DOHH2 (cell line): ENCODE measurements around the gene ATG4A.
A peak's percentile ranks its signal among the peaks of the same experiment; 100 is the strongest.

Source experiments
- H3F3A ChIP-seq: fragments of 200-600 bp; sonication (generic), shearing (Covaris generic); 2 replicates; pipeline ENCODE4 v1.6.0; 2016; ENCODE audit warnings: antibody characterized with exemption, mild to moderate bottlenecking; ENCODE audit not compliant: control insufficient read depth, insufficient read depth
- H3K27ac ChIP-seq: fragments of 200-600 bp; sonication (generic); 2 replicates; pipeline ENCODE4 v1.5.1; 2014; ENCODE audit warnings: low read depth, mild to moderate bottlenecking, low read length, moderate library complexity
- H3K27me3 ChIP-seq: fragments of 200-600 bp; sonication (generic); 2 replicates; pipeline ENCODE4 v1.6.1; 2014; ENCODE audit warnings: mild to moderate bottlenecking, low read length, mixed read lengths; ENCODE audit not compliant: control insufficient read depth
- H3K36me3 ChIP-seq: fragments of 200-600 bp; sonication (generic); 2 replicates; pipeline ENCODE4 v1.6.1; 2014; ENCODE audit warnings: mild to moderate bottlenecking, low read length, moderate library complexity, mixed read lengths; ENCODE audit not compliant: control insufficient read depth
- H3K4me1 ChIP-seq: fragments of 200-600 bp; sonication (generic); 2 replicates; pipeline ENCODE4 v1.6.1; 2014; ENCODE audit warnings: mild to moderate bottlenecking, low read length, mixed read lengths; ENCODE audit not compliant: control insufficient read depth
- H3K4me2 ChIP-seq: fragments of 200-600 bp; sonication (generic); 2 replicates; pipeline ENCODE4 v1.6.0; 2014; ENCODE audit warnings: mild to moderate bottlenecking, low read length, moderate library complexity
- H3K4me3 ChIP-seq: fragments of 200-600 bp; sonication (generic); 2 replicates; pipeline ENCODE4 v1.5.1; 2014; ENCODE audit warnings: mild to moderate bottlenecking, low read length, mixed read lengths
- H3K79me2 ChIP-seq: fragments of 200-600 bp; sonication (generic); 2 replicates; pipeline ENCODE4 v1.6.1; 2014; ENCODE audit warnings: mild to moderate bottlenecking, low read length, mixed read lengths; ENCODE audit not compliant: control insufficient read depth
- H3K9me2 ChIP-seq: fragments of 200-600 bp; sonication (generic); replicated peaks from 2 replicates; pipeline ENCODE4 v1.6.1; 2014; ENCODE audit warnings: mild to moderate bottlenecking, low read length, mixed read lengths; ENCODE audit not compliant: control insufficient read depth
- H3K9me3 ChIP-seq: fragments of 200-600 bp; sonication (generic); 2 replicates; pipeline ENCODE4 v1.6.1; 2014; ENCODE audit warnings: antibody characterized with exemption, low read length, mixed read lengths; ENCODE audit not compliant: control insufficient read depth, insufficient read depth
- H4K20me1 ChIP-seq: fragments of 200-600 bp; sonication (generic); 2 replicates; pipeline ENCODE4 v1.6.0; 2014; ENCODE audit warnings: low read depth, mild to moderate bottlenecking, antibody characterized with exemption, low read length, moderate library complexity; ENCODE audit not compliant: control insufficient read depth, insufficient read depth
- EZH2phosphoT487 ChIP-seq: fragments of 200-600 bp; sonication (generic); IDR thresholded peaks from 2 replicates; pipeline ENCODE4 v1.6.1; 2017; ENCODE audit warnings: borderline replicate concordance, mild to moderate bottlenecking, antibody characterized with exemption, low read length, moderate library complexity, mixed read lengths
- TF ChIP-seq, protein P1 (sequence below): fragments of 200-600 bp; sonication (generic); IDR thresholded peaks from one replicate; pipeline ENCODE4 v1.5.1; 2014; ENCODE audit warnings: antibody characterized with exemption, mild to moderate bottlenecking, low read depth, low read length; ENCODE audit not compliant: poor library complexity, severe bottlenecking

ATG4A gene

DNA sequence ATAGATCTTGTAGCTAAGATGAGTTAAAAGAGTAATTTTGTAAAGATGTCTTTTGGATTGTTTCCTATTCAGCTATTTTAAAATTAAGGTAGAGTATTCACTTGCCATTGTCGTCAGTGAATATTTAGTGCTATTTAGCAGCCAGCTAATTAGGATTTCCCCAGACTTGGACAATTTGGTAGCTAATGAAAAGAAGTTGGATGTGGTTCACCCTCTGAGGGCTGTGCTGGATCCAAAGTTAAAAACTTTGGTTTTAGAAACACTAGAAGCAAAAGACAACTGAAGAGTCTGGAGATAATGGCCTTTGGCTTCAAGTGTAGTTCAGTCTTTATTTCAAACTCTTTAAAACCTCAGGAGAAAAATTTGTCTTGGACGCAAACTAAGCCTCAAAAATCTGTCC, 41.3 kb downstream of the ATG4A start:
- no peaks in the 10 kb centered on the region for H3K36me3 ChIP-seq
- no peak overlapping the region for H3K27ac ChIP-seq
- H3K9me3 ChIP-seq: no peaks in the 10 kb centered on the region
- H3K4me2 ChIP-seq: no peak overlapping the region
- no peaks in the 10 kb centered on the region for H3F3A ChIP-seq
- H4K20me1 ChIP-seq: no peaks in the 10 kb centered on the region
- no peaks in the 10 kb centered on the region for H3K4me1 ChIP-seq
- H3K79me2 ChIP-seq: no peaks in the 10 kb centered on the region
- no peaks in the 10 kb centered on the region for H3K27me3 ChIP-seq
- TF ChIP-seq, protein P1, sequence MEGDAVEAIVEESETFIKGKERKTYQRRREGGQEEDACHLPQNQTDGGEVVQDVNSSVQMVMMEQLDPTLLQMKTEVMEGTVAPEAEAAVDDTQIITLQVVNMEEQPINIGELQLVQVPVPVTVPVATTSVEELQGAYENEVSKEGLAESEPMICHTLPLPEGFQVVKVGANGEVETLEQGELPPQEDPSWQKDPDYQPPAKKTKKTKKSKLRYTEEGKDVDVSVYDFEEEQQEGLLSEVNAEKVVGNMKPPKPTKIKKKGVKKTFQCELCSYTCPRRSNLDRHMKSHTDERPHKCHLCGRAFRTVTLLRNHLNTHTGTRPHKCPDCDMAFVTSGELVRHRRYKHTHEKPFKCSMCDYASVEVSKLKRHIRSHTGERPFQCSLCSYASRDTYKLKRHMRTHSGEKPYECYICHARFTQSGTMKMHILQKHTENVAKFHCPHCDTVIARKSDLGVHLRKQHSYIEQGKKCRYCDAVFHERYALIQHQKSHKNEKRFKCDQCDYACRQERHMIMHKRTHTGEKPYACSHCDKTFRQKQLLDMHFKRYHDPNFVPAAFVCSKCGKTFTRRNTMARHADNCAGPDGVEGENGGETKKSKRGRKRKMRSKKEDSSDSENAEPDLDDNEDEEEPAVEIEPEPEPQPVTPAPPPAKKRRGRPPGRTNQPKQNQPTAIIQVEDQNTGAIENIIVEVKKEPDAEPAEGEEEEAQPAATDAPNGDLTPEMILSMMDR: no peak
- no peak for TF ChIP-seq EZH2phosphoT487
- H3K9me2 ChIP-seq: no peaks in the 10 kb centered on the region
- H3K4me3 ChIP-seq: no peak overlapping the region

DNA sequence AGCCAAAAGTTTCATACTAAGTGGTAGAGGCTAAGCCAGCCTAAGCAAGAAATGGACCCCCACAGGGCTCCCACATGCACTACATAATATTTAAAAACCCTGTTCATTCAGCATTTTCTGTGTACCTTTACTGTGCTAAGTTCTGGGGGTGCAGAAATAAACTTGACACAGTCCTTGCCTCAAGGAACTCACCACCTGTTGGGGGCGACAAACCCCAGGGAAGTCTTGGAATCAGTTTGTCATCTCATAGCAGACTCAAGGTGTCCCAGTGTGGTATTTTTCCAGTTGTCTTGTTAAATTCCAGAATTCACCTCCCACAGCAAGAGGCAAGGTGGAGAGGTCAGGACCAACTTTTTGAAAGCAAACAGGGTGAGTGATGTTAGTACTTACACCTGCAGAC, 43.1 kb downstream of the ATG4A start:
- Histone ChIP-seq H3K79me2 (no peaks in the 10 kb centered on the region), H3K9me2 (no peaks in the 10 kb centered on the region), H3K9me3 (no peaks in the 10 kb centered on the region), H4K20me1 (no peaks in the 10 kb centered on the region), H3K36me3 (no peaks in the 10 kb centered on the region), H3K4me1 (no peaks in the 10 kb centered on the region), H3K27me3 (no peaks in the 10 kb centered on the region), H3K27ac (no peak overlapping the region), H3F3A (no peaks in the 10 kb centered on the region), H3K4me2 (no peak overlapping the region), H3K4me3 (no peak overlapping the region)
- TF ChIP-seq EZH2phosphoT487: no peak
- TF ChIP-seq, protein P1: peak; percentile 14

DNA sequence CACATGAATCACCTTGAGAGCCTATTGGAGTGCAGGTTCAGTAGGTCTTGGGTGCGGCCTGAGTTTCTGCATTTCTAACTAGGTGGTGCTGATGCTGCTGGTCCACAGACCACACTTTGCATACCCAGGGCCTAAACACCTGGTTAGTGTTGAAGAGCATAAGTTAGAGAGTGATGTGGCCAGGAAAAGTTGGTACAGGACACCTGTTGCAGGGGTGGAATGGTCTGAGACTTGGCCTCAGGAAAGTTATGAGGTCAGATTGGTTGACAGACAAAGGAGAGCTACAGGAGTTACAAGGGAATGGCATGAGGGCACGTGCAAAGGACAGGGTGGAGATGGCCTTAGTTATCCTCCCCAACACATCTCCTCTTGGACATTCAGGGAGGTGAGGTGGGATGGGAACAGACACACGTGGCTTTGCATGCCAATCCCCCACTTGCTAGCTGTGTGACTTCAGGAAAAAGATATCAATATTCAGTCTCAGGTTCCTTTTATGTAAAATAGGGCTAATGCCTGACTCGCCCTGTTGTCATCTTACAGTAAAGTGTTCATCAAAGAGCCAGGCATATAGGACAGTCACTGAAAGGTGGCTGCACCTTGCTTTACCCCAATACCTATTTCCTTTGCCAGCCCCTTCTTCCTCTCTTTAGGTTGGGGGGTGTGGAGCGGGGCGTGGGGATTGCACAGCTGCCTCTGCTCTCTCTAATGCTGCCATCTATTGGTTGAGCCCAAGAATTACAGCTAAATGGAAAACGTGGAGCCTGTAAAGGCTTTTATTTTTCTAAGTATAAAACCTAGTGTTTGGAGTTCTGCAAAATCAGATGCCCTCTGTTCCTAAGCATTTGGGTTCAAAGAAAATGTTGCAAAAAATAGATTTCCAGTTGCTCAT, 47.5 kb downstream of the ATG4A start:
- H3K4me3 ChIP-seq: no peak overlapping the region

More for the DNA sequence above, 47.5 kb downstream of the ATG4A start:
- TF ChIP-seq EZH2phosphoT487: no peak
- TF ChIP-seq, protein P1: peak; percentile 61
- Histone ChIP-seq H3F3A (no peaks in the 10 kb centered on the region), H3K27ac (no peak overlapping the region), H3K79me2 (no peaks in the 10 kb centered on the region), H4K20me1 (no peaks in the 10 kb centered on the region), H3K27me3 (no peaks in the 10 kb centered on the region), H3K4me2 (no peak overlapping the region), H3K36me3 (no peaks in the 10 kb centered on the region), H3K4me1 (no peaks in the 10 kb centered on the region), H3K9me2 (no peaks in the 10 kb centered on the region), H3K9me3 (no peaks in the 10 kb centered on the region)
